ENCODE measurements around the gene CFAP97D2.
"Not testable (repeated sequence)": the region's sequence is repeated elsewhere in the genome, so short reads cannot be mapped to it uniquely, and the experiment has no call there.

CFAP97D2 gene

GRCh38 chr13:114132419-114133121 is 46.5 kb upstream of the CFAP97D2 start, which contains the start of gene RASA3:
Gene RASA3, minus strand, starts transcription at chr13:114132623. Its CDS starts 134 bp downstream, at chr13:114132489.
- TF ChIP-seq, protein P1, sequence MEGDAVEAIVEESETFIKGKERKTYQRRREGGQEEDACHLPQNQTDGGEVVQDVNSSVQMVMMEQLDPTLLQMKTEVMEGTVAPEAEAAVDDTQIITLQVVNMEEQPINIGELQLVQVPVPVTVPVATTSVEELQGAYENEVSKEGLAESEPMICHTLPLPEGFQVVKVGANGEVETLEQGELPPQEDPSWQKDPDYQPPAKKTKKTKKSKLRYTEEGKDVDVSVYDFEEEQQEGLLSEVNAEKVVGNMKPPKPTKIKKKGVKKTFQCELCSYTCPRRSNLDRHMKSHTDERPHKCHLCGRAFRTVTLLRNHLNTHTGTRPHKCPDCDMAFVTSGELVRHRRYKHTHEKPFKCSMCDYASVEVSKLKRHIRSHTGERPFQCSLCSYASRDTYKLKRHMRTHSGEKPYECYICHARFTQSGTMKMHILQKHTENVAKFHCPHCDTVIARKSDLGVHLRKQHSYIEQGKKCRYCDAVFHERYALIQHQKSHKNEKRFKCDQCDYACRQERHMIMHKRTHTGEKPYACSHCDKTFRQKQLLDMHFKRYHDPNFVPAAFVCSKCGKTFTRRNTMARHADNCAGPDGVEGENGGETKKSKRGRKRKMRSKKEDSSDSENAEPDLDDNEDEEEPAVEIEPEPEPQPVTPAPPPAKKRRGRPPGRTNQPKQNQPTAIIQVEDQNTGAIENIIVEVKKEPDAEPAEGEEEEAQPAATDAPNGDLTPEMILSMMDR (IDR thresholded peaks at IDR 0.05): no peak
- H3K4me3 ChIP-seq: peak within 1 kb of the TSS; percentile 93 to 94
- H3K36me3 ChIP-seq: no peaks in the 10 kb centered on the region
- intact Hi-C loops (cut with DNase I; ENCODE audit: low total_unique reads): loop anchor here (5.0 kb wide), 1 partner anchor 35 kb away; no protein-coding TSS in a partner anchor
- DNase-seq: peak; percentile 73 to 89
- peaks cover 0 to 43% (median 39%) of the 10 kb centered on the region in 4 donors for H3K4me1 ChIP-seq
- no peaks in the 10 kb centered on the region for H3K9me3 ChIP-seq
- no peaks in the 10 kb centered on the region for H3K27me3 ChIP-seq
- H3K27ac ChIP-seq: peak within 1 kb of the TSS; percentile 79 to 84

- Histone ChIP-seq H3K4me3 (peak overlapping the region; percentile 93 to 94), H3K4me1 (peaks cover 0 to 38% (median 34%) of the 10 kb centered on the region in 4 donors), H3K27ac (peak overlapping the region; percentile 79 to 82)
- H3K36me3 ChIP-seq, H3K27me3 ChIP-seq, H3K9me3 ChIP-seq, DNase-seq: not testable (repeated sequence)
- intact Hi-C loops (cut with DNase I; ENCODE audit: low total_unique reads): loop anchor here (5.0 kb wide), 1 partner anchor 36 kb away; no protein-coding TSS in a partner anchor
Measured at GRCh38 chr13:114133126-114133525, 45.9 kb upstream of the CFAP97D2 start.

- H3K9me3 ChIP-seq, H3K27me3 ChIP-seq, H3K27ac ChIP-seq, H3K4me3 ChIP-seq, DNase-seq, H3K36me3 ChIP-seq: not testable (repeated sequence)
- intact Hi-C loops (cut with DNase I; ENCODE audit: low total_unique reads): loop anchor here (5.0 kb wide), 1 partner anchor 36 kb away; no protein-coding TSS in a partner anchor
- H3K4me1 ChIP-seq: peaks cover 0 to 34% (median 29%) of the 10 kb centered on the region in 4 donors
Measured at GRCh38 chr13:114133552-114133951, 45.5 kb upstream of the CFAP97D2 start.

GRCh38 chr13:114134111-114134943 is 44.7 kb upstream of the CFAP97D2 start:
- intact Hi-C loops (cut with DNase I; ENCODE audit: low total_unique reads): loop anchor here (5.0 kb wide), 1 partner anchor 37 kb away; no protein-coding TSS in a partner anchor
- H3K36me3 ChIP-seq: no peaks in the 10 kb centered on the region
- H3K27ac ChIP-seq: peak overlapping the region; percentile 22 to 59
- no peak for DNase-seq
- H3K27me3 ChIP-seq: no peaks in the 10 kb centered on the region
- H3K4me3 ChIP-seq: no peak overlapping the region
- H3K9me3 ChIP-seq: no peaks in the 10 kb centered on the region
- TF ChIP-seq, protein P1 (IDR thresholded peaks at IDR 0.05): no peak
- H3K4me1 ChIP-seq: peaks cover 0 to 28% (median 22%) of the 10 kb centered on the region in 4 donors

GRCh38 chr13:114134944-114135610 is 44.0 kb upstream of the CFAP97D2 start:
- no peaks in the 10 kb centered on the region for H3K9me3 ChIP-seq
- TF ChIP-seq, protein P1 (IDR thresholded peaks at IDR 0.05): no peak
- peak in 1 of 2 donors; percentile 53 for DNase-seq
- H3K4me3 ChIP-seq: no peak overlapping the region
- H3K36me3 ChIP-seq: no peaks in the 10 kb centered on the region
- peaks cover 0 to 21% (median 14%) of the 10 kb centered on the region in 4 donors for H3K4me1 ChIP-seq
- H3K27ac ChIP-seq: peak overlapping the region in 1 of 2 donors; percentile 59
- H3K27me3 ChIP-seq: no peaks in the 10 kb centered on the region
- intact Hi-C loops (cut with DNase I; ENCODE audit: low total_unique reads): loop anchor here (5.0 kb wide), 1 partner anchor 38 kb away; no protein-coding TSS in a partner anchor

- no peaks in the 10 kb centered on the region for H3K9me3 ChIP-seq
- TF ChIP-seq, protein P1 (IDR thresholded peaks at IDR 0.05): no peak
- H3K4me1 ChIP-seq: peaks cover 0 to 20% (median 9%) of the 10 kb centered on the region in 4 donors
- no peaks in the 10 kb centered on the region for H3K36me3 ChIP-seq
- peak in 1 of 2 donors; percentile 53 for DNase-seq
- intact Hi-C loops (cut with DNase I; ENCODE audit: low total_unique reads): no loop called here
- no peak overlapping the region for H3K4me3 ChIP-seq
- no peaks in the 10 kb centered on the region for H3K27me3 ChIP-seq
- no peak overlapping the region for H3K27ac ChIP-seq
Measured at GRCh38 chr13:114135731-114136171, 43.3 kb upstream of the CFAP97D2 start.

All from tibial artery (tissue), 4 donors.